Endodermal cell (in vitro differentiated cells): ENCODE measurements around the gene CLIC1. TPM values are rescaled to one million over a fixed set of nuclear protein-coding genes. Genes with fewer than 3 reads are reported as not detected.

ENCODE experiments used
- DNase-seq: peaks from one replicate; pipeline ENCODE4 v3.0.0-alpha.2; 2017
- H3K27ac ChIP-seq: 2 replicates; pipeline ENCODE4 v1.5.1; 2013; ENCODE audit warnings: mild to moderate bottlenecking, low read depth, low read length, moderate library complexity
- H3K27me3 ChIP-seq: 2 replicates; pipeline ENCODE4 v1.6.1; 2013; ENCODE audit warnings: mild to moderate bottlenecking, low read length, moderate library complexity; ENCODE audit not compliant: insufficient read depth, control insufficient read depth, poor library complexity, severe bottlenecking
- H3K36me3 ChIP-seq: 2 replicates; pipeline ENCODE4 v1.7.0; 2013; ENCODE audit warnings: mild to moderate bottlenecking, low read length, moderate library complexity; ENCODE audit not compliant: control insufficient read depth, insufficient read depth
- H3K4me1 ChIP-seq: one replicate; pipeline ENCODE4 v1.7.0; 2013; ENCODE audit warnings: low read length; ENCODE audit not compliant: control insufficient read depth, insufficient read depth
- H3K4me3 ChIP-seq: 2 replicates; pipeline ENCODE4 v1.5.1; 2013; ENCODE audit warnings: mild to moderate bottlenecking, low read length, moderate library complexity
- H3K9ac ChIP-seq: 2 replicates; pipeline ENCODE4 v1.6.1; 2013; ENCODE audit warnings: mild to moderate bottlenecking, low read length, moderate library complexity; ENCODE audit not compliant: poor library complexity, severe bottlenecking; ENCODE audit errors: extremely low read depth
- H3K9me3 ChIP-seq: 2 replicates; pipeline ENCODE4 v1.6.1; 2013; ENCODE audit warnings: mild to moderate bottlenecking, low read length, moderate library complexity; ENCODE audit not compliant: control insufficient read depth
- H3K27ac Mint-ChIP-seq: 2 replicates; pipeline ENCODE4 v1.8.0; 2020; ENCODE audit warnings: mixed read lengths
- H3K27me3 Mint-ChIP-seq: 2 replicates; pipeline ENCODE4 v1.8.0; 2021; ENCODE audit warnings: mild to moderate bottlenecking, mixed read lengths; ENCODE audit not compliant: insufficient read depth
- H3K36me3 Mint-ChIP-seq: 2 replicates; pipeline ENCODE4 v1.8.0; 2020; ENCODE audit warnings: low read depth, mixed read lengths
- H3K4me1 Mint-ChIP-seq: 2 replicates; pipeline ENCODE4 v1.8.0; 2020; ENCODE audit warnings: mixed read lengths
- H3K4me3 Mint-ChIP-seq: 2 replicates; pipeline ENCODE4 v1.8.0; 2020; ENCODE audit warnings: mild to moderate bottlenecking, moderate library complexity, mixed read lengths
- H3K9me3 Mint-ChIP-seq: 2 replicates; pipeline ENCODE4 v1.8.0; 2020; ENCODE audit warnings: mild to moderate bottlenecking, mixed read lengths
- CTCF ChIP-seq: fragments of 200-600 bp; sonication (generic); conservative IDR thresholded peaks from 2 replicates; pipeline ENCODE4 v1.5.0; 2021; ENCODE audit warnings: antibody characterized with exemption, mild to moderate bottlenecking
- WGBS, 2 experiments: methylation state at CpG; one replicate each; pipeline versions ENCODE4 v1.1.5 to v1.1.7; 2013; ENCODE audit warnings: missing lambda C conversion rate in 2 of 2, mixed read lengths in 1 of 2; ENCODE audit not compliant: insufficient coverage in 1 of 2, insufficient read length in 1 of 2; 5-methylcytosine and 5-hydroxymethylcytosine counted together
- total RNA-seq, 2 donors: library from RNA; stranded (reverse); fragmentation: NEBNext Ultra II Directional in 1 of 2; extraction: Animal tissue kit (Norgen Biotek cat#: 25700) in 1 of 2; gene quantifications; 2 replicates in 1 of 2; 3 replicates in 1 of 2; pipeline ENCODE4 v1.2.1, GENCODE V29; 2021

Gene CLIC1
- total RNA-seq, 2 donors from 2014 or later, result 289 to 380 TPM

DNA sequence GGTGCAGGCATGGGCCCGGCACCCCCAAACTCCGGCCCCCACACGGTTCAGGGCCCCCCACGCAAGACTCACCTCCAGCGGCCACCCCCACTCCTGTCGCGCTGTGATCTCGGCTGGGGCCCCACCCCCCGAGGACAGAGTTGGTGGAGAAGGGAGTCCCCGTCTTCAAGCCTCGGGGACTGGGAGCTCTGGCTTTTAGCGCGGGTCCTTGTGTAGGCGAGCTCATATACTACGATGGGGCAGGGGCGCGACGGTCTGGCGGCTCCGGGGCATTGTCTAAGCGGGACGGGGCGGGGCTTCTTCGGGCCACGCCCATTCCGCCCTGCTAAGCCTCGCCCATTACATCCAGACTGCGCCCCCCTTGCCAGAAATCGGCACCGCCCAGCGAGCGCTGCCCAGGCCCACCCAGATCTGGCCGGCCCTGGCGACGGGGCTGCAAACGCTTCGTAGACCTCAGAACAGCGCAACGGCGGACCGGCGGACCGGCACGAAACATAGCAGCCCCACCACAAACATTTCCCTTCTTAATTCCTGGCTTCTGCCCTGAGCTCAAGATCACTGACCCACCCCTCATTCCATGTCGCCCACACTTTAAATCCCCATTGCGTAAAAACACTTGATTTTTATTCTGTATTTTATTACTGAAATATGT is 6.2 kb downstream of the CLIC1 start:
- H3K9me3 ChIP-seq, result no peaks in the 10 kb centered on the region
- H3K27me3 ChIP-seq, result no peaks in the 10 kb centered on the region
- Mint-ChIP-seq H3K4me1 (peaks cover 19% of the 10 kb centered on the region), H3K36me3 (peaks cover 67% of the 10 kb centered on the region), H3K27me3 (no peaks in the 10 kb centered on the region), H3K27ac (peak overlapping the region; percentile 97), H3K9me3 (no peaks in the 10 kb centered on the region), H3K4me3 (peak overlapping the region; percentile 92)
- peak overlapping the region; percentile 84 for H3K9ac ChIP-seq
- peak; percentile 97 for DNase-seq
- H3K4me3 ChIP-seq, result peak overlapping the region; percentile 88
- WGBS, 2 experiments, result 1% methylated on average over 26 to 43 of the region's 46 CpGs
- peaks cover 76% of the 10 kb centered on the region for H3K36me3 ChIP-seq
- peaks cover 5% of the 10 kb centered on the region for H3K4me1 ChIP-seq
- TF ChIP-seq CTCF, result no peak
- peak overlapping the region; percentile 97 for H3K27ac ChIP-seq

DNA sequence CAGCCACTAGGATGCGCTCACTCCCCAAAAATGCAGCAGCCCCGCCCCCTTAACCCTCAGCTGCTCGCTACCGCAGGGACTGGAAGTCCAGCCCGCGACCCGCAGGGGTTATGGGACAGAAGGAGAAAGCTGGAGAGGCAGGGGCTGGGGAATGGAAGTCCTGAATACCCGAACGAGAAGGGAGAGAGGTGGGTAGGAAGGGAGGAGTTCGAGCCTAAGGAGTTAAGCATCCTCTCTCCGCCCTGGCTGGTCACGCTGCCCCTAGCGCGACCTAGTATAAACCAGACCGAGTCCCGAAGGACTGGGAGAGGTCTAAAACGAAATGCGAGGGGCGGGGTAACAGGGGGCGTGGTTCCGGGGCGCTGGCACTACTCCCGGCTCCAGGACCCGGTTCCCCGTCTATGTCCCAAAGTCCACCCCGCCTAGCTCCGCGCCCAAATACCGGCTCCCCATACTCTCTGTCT is 6.8 kb downstream of the CLIC1 start:
- H3K4me3 ChIP-seq, result peak overlapping the region; percentile 88
- Mint-ChIP-seq H3K4me3 (peak overlapping the region; percentile 92), H3K9me3 (no peaks in the 10 kb centered on the region), H3K4me1 (peaks cover 19% of the 10 kb centered on the region), H3K27ac (peak overlapping the region; percentile 97), H3K36me3 (peaks cover 67% of the 10 kb centered on the region), H3K27me3 (no peaks in the 10 kb centered on the region)
- 0% methylated on average over 11 to 29 of the region's 29 CpGs for WGBS, 2 experiments
- no peaks in the 10 kb centered on the region for H3K27me3 ChIP-seq
- DNase-seq, result peak; percentile 97
- peak overlapping the region; percentile 84 for H3K9ac ChIP-seq
- H3K36me3 ChIP-seq, result peaks cover 75% of the 10 kb centered on the region
- peak overlapping the region; percentile 97 for H3K27ac ChIP-seq
- H3K4me1 ChIP-seq, result peaks cover 4% of the 10 kb centered on the region
- TF ChIP-seq CTCF, result no peak
- H3K9me3 ChIP-seq, result no peaks in the 10 kb centered on the region

DNA sequence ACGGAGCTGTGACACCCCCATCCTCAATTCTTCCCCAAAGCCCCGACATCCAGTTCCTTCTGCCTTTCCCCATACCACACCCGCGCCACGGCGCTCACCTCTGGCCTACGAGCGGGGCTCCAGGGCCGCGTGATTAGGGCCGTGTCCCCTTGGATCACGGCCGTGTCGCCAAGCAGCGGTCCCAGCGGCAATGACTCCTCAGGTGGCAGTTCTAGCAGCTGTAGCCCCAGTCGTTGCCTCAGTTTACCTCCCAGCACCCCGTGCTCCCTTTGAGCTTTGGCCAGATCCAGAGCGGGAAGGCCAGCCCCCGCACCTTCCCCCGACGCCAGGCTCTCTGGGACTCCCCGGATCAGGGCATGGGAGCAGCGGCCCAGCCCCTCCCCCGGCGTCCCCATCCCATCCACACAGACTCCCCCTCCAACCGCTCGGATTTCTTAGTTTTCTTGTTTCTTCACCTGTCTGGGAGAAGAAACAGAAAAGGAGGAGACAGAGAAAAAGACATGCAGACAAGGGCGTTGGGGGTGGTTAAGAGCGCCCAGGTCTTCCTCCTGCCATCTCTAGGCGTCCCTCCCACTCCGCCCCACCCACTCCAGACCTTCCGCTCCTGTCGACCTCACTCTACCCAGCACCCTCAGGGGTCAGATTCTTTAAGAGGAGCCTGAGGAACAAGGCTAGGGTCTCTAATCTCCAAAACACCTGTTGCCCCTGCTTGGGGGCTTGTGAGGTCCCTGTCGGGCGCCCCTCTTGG is 7.4 kb downstream of the CLIC1 start, which contains the start of gene DDAH2:
DDAH2 (minus strand) TSS at position 533 of the 748 bp plus-strand sequence; CDS start at position 395, 138 bp downstream.
- Mint-ChIP-seq H3K27me3 (no peaks in the 10 kb centered on the region), H3K36me3 (peaks cover 62% of the 10 kb centered on the region), H3K27ac (peak within 1 kb of the TSS; percentile 97), H3K4me1 (peaks cover 13% of the 10 kb centered on the region), H3K4me3 (peak within 1 kb of the TSS; percentile 92), H3K9me3 (no peaks in the 10 kb centered on the region)
- Histone ChIP-seq H3K27me3 (no peaks in the 10 kb centered on the region), H3K4me1 (peaks cover 3% of the 10 kb centered on the region), H3K9ac (peak within 1 kb of the TSS; percentile 84), H3K36me3 (peaks cover 69% of the 10 kb centered on the region), H3K27ac (peak within 1 kb of the TSS; percentile 97), H3K4me3 (peak within 1 kb of the TSS; percentile 88), H3K9me3 (no peaks in the 10 kb centered on the region)
- WGBS, 2 experiments, result 49 to 68% methylated on average over 13 to 36 of the region's 36 CpGs
- no peak for DNase-seq
- peak; percentile 78 for TF ChIP-seq CTCF
